Measurements from ENCODE around the gene NR2C2. TPM values are rescaled to one million over a fixed set of nuclear protein-coding genes. Genes with fewer than 3 reads are reported as not detected.

The NR2C2 gene
- total and polyA plus RNA-seq, 2 of the 13 experiments (the other 11 are each of a cell fraction or from before 2014, with no cell fraction given), result 7.8 to 11.8 TPM

DNA sequence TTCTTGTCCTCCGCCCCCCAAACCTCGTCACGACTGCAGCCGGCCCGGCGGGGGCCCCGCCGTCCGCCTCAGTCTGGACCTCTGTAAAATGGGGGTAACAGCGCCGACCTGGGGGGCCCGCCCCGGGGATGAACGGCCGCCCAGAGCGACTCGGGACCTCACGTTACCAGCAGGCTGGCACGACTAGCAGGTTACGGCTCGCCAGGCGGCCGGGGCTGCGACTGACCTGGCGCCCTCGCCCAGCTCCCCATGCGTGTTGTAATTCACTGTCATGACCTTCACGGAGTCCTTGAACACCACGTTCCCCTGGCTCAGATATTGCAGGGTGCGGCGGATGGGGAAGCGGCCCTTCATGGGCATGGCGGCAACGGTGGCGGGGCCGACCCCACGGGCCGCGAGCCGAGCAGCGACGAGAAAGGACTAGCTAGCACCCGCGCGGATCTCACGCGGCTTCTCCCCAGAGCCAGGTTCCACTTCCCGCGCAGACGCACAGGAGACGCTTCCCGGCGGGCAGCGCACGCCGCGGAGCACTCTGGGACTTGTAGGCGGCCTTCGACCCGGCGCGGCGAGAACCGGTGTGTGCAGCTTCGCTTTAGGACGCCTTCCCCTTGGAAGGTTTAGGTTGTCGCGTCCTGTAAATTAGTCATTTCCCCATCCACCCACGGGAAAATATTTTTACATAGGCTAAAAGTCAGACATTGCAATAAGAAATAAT, 117.6 kb downstream of the NR2C2 start, which contains the start of gene MRPS25 (continued):
- TF ChIP-seq FLYWCH1 (CRISPR knock-in tag; IDR thresholded peaks at IDR 0.05) (no peak), SP5 (CRISPR knock-in tag; IDR thresholded peaks at IDR 0.05; ENCODE audit: borderline replicate concordance, low read depth) (peak; percentile 43; the same call in 1 of the 2 replicates), ZBTB38 (CRISPR knock-in tag; IDR thresholded peaks at IDR 0.05) (peak; percentile 44; the same call in 1 of the 2 replicates), ATAD3A (CRISPR knock-in tag; IDR thresholded peaks at IDR 0.05) (peak; percentile 69; the same call in 1 of the 2 replicates), ZNF317 (CRISPR knock-in tag; IDR thresholded peaks at IDR 0.05) (peak; percentile 63; the same call in 1 of the 2 replicates), ZNF354B (CRISPR knock-in tag; IDR thresholded peaks at IDR 0.05) (no peak), TP53 (CRISPR knock-in tag; conservative IDR thresholded peaks at IDR 0.05) (no peak), SP2 (CRISPR knock-in tag; IDR thresholded peaks at IDR 0.05) (no peak), POLR2A (IDR thresholded peaks at IDR 0.05; ENCODE audit: insufficient read depth in 1 of 2, low read depth in 2 of 2, low read length in 2 of 2) (peak; percentile 95 to 99), TSC22D2 (CRISPR knock-in tag; IDR thresholded peaks at IDR 0.05; ENCODE audit: borderline replicate concordance) (no peak; the same call in 1 of the 2 replicates), XBP1 (CRISPR knock-in tag; IDR thresholded peaks at IDR 0.05) (no peak), RARA (CRISPR knock-in tag; IDR thresholded peaks at IDR 0.05) (peak; percentile 31; the same call in 1 of the 2 replicates), ZFP62 (CRISPR knock-in tag; IDR thresholded peaks at IDR 0.05) (no peak), ZNF333 (CRISPR knock-in tag; IDR thresholded peaks at IDR 0.05; ENCODE audit: borderline replicate concordance) (peak; percentile 70; the same call in 1 of the 2 replicates), ZEB1 (IDR thresholded peaks at IDR 0.05; ENCODE audit: insufficient replicate concordance, low read depth) (no peak), NKX3-1 (CRISPR knock-in tag; IDR thresholded peaks at IDR 0.05) (peak; percentile 68; the same call in 1 of the 2 replicates), MYC (CRISPR knock-in tag; IDR thresholded peaks at IDR 0.05; ENCODE audit: borderline replicate concordance) (peak; percentile 96), MAFG (CRISPR knock-in tag; IDR thresholded peaks at IDR 0.05) (no peak)
- TF ChIP-seq, protein P1, sequence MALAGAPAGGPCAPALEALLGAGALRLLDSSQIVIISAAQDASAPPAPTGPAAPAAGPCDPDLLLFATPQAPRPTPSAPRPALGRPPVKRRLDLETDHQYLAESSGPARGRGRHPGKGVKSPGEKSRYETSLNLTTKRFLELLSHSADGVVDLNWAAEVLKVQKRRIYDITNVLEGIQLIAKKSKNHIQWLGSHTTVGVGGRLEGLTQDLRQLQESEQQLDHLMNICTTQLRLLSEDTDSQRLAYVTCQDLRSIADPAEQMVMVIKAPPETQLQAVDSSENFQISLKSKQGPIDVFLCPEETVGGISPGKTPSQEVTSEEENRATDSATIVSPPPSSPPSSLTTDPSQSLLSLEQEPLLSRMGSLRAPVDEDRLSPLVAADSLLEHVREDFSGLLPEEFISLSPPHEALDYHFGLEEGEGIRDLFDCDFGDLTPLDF (CRISPR knock-in tag; IDR thresholded peaks at IDR 0.05), result peak; percentile 84
- TF ChIP-seq, protein P2, sequence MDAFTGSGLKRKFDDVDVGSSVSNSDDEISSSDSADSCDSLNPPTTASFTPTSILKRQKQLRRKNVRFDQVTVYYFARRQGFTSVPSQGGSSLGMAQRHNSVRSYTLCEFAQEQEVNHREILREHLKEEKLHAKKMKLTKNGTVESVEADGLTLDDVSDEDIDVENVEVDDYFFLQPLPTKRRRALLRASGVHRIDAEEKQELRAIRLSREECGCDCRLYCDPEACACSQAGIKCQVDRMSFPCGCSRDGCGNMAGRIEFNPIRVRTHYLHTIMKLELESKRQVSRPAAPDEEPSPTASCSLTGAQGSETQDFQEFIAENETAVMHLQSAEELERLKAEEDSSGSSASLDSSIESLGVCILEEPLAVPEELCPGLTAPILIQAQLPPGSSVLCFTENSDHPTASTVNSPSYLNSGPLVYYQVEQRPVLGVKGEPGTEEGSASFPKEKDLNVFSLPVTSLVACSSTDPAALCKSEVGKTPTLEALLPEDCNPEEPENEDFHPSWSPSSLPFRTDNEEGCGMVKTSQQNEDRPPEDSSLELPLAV (CRISPR knock-in tag; conservative IDR thresholded peaks at IDR 0.05; ENCODE audit: low read depth), result no peak
- TF ChIP-seq, protein P3, sequence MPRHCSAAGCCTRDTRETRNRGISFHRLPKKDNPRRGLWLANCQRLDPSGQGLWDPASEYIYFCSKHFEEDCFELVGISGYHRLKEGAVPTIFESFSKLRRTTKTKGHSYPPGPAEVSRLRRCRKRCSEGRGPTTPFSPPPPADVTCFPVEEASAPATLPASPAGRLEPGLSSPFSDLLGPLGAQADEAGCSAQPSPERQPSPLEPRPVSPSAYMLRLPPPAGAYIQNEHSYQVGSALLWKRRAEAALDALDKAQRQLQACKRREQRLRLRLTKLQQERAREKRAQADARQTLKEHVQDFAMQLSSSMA (CRISPR knock-in tag; IDR thresholded peaks at IDR 0.05), result peak; percentile 89; the same call in 1 of the 2 replicates
- TF ChIP-seq, protein P4, sequence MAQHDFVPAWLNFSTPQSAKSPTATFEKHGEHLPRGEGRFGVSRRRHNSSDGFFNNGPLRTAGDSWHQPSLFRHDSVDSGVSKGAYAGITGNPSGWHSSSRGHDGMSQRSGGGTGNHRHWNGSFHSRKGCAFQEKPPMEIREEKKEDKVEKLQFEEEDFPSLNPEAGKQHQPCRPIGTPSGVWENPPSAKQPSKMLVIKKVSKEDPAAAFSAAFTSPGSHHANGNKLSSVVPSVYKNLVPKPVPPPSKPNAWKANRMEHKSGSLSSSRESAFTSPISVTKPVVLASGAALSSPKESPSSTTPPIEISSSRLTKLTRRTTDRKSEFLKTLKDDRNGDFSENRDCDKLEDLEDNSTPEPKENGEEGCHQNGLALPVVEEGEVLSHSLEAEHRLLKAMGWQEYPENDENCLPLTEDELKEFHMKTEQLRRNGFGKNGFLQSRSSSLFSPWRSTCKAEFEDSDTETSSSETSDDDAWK (CRISPR knock-in tag; IDR thresholded peaks at IDR 0.05), result no peak
- TF ChIP-seq, protein P5, sequence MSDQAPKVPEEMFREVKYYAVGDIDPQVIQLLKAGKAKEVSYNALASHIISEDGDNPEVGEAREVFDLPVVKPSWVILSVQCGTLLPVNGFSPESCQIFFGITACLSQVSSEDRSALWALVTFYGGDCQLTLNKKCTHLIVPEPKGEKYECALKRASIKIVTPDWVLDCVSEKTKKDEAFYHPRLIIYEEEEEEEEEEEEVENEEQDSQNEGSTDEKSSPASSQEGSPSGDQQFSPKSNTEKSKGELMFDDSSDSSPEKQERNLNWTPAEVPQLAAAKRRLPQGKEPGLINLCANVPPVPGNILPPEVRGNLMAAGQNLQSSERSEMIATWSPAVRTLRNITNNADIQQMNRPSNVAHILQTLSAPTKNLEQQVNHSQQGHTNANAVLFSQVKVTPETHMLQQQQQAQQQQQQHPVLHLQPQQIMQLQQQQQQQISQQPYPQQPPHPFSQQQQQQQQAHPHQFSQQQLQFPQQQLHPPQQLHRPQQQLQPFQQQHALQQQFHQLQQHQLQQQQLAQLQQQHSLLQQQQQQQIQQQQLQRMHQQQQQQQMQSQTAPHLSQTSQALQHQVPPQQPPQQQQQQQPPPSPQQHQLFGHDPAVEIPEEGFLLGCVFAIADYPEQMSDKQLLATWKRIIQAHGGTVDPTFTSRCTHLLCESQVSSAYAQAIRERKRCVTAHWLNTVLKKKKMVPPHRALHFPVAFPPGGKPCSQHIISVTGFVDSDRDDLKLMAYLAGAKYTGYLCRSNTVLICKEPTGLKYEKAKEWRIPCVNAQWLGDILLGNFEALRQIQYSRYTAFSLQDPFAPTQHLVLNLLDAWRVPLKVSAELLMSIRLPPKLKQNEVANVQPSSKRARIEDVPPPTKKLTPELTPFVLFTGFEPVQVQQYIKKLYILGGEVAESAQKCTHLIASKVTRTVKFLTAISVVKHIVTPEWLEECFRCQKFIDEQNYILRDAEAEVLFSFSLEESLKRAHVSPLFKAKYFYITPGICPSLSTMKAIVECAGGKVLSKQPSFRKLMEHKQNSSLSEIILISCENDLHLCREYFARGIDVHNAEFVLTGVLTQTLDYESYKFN (CRISPR knock-in tag; conservative IDR thresholded peaks at IDR 0.05), result peak; percentile 24
